Ovary (tissue), 9 donors: ENCODE data around the gene ELL2. TPM values are rescaled to one million over a fixed set of nuclear protein-coding genes. Genes with fewer than 3 reads are reported as not detected.

Source experiments
- DNase-seq, 5 donors: peaks; one replicate each; pipeline ENCODE4 v3.0.0-alpha.2; 2019 to 2020
- H3K27ac ChIP-seq, 2 donors: fragments of 200-600 bp; one replicate each; pipeline versions ENCODE4 v1.5.1 to v1.8.0; 2019 to 2022
- H3K27me3 ChIP-seq: fragments of 200-600 bp; one replicate; pipeline ENCODE4 v1.8.0; 2022
- H3K36me3 ChIP-seq: fragments of 200-600 bp; sonication (generic); one replicate; pipeline ENCODE4 v1.5.1; 2019
- H3K4me1 ChIP-seq: one replicate; pipeline ENCODE4 v1.8.1; 2013; ENCODE audit warnings: mild to moderate bottlenecking, moderate library complexity; ENCODE audit not compliant: insufficient read depth
- H3K4me3 ChIP-seq: fragments of 200-600 bp; sonication (generic); one replicate; pipeline ENCODE4 v1.5.1; 2017
- H3K9me3 ChIP-seq, 2 donors: fragments of 200-600 bp in 1 of 2; sonication (generic) in 1 of 2; one replicate each; pipeline versions ENCODE4 v1.5.1 to v1.8.1; 2013 to 2019; ENCODE audit warnings: mild to moderate bottlenecking in 1 of 2, moderate library complexity in 1 of 2
- CTCF ChIP-seq, 3 donors: fragments of 450-650 bp in 2 of 3; fragments of 200-600 bp in 1 of 3; IDR thresholded peaks; one replicate each; pipeline versions ENCODE4 v1.5.1 to v1.8.0; 2016 to 2022; ENCODE audit warnings: antibody characterized with exemption in 3 of 3, mild to moderate bottlenecking in 1 of 3
- EP300 ChIP-seq: sonication (generic); formaldehyde crosslinking; IDR thresholded peaks from one replicate; pipeline ENCODE4 v1.6.1; 2017; ENCODE audit warnings: antibody characterized with exemption
- POLR2A ChIP-seq: fragments of 450-650 bp; IDR thresholded peaks from one replicate; pipeline ENCODE4 v1.6.1; 2017; ENCODE audit warnings: antibody characterized with exemption, mild to moderate bottlenecking, moderate library complexity
- WGBS, 3 donors: extraction: QIAGEN DNeasy Blood & Tissue Kit in 1 of 3; methylation state at CpG; one replicate each; pipeline versions ENCODE4 v1.1.5 to v1.1.7; 2013 to 2017; 5-methylcytosine and 5-hydroxymethylcytosine counted together
- intact Hi-C, 4 donors: fragments of 100-400 bp; cut with DNase I; formaldehyde crosslinking; loops; one replicate each; pipeline versions ENCODE4 v1.11.0 to v1.15.1; 2022 to 2023
- polyA plus RNA-seq, 2 donors: library from polyadenylated mRNA; stranded (reverse); fragments of 200-250 nt in 1 of 2; fragments of 350-450 nt in 1 of 2; fragmentation: Illumina TruSeq in 1 of 2; extraction: RNeasy Lipid Tissue Mini Kit (QIAGEN cat#74804) in 1 of 2; gene quantifications; one replicate each; pipeline ENCODE4 v1.2.3, GENCODE V29; 2013 to 2014
- total RNA-seq, 7 donors: library from RNA; depleted of rRNA in 2 of 7; stranded (reverse); fragments of >200 nt in 2 of 7; fragmentation: NEBNext Ultra II Directional in 3 of 7; extraction: Animal tissue kit (Norgen Biotek cat#: 25700) in 3 of 7; gene quantifications; one replicate each; pipeline versions ENCODE4 v1.1.0 to v1.2.4, GENCODE V29; 2016 to 2023
- donor health status: DM: no; HTN: no; CAD: no; lungs with moderate emphysema.
- donor health status: DM: no; HTN: no; CAD: no.
- donor health status: Bipolar disorder and iron deficiency.
- donor health status: DM: yes; HTN: yes; CAD: no.
- donor health status: DM: no; HTN: no; CAD: no.
- donor health status: DM: yes; HTN: yes; CAD: no.

ELL2 gene
- total and polyA plus RNA-seq, 9 donors: 7.2 to 73.2 (median 25.1) TPM

- Histone ChIP-seq H3K9me3 (no peaks in the 10 kb centered on the region), H3K4me1 (no peaks in the 10 kb centered on the region), H3K4me3 (no peak overlapping the region), H3K36me3 (no peaks in the 10 kb centered on the region), H3K27me3 (no peaks in the 10 kb centered on the region), H3K27ac (no peak overlapping the region)
- 83 to 95% (median 90%) methylated on average over 4 of the region's 4 CpGs for WGBS, 3 donors
- no peak for TF ChIP-seq POLR2A
- TF ChIP-seq EP300: no peak
- no peak for TF ChIP-seq CTCF (IDR thresholded peaks at IDR 0.05)
- DNase-seq: no peak
- intact Hi-C loops: no loop called here
These were observed 28.7 kb downstream of the ELL2 start for GRCh38 chr5:95932941-95933340.

- WGBS, 3 donors: 72 to 90% (median 73%) methylated on average over 3 of the region's 3 CpGs
- no peaks in the 10 kb centered on the region for H3K27me3 ChIP-seq
- intact Hi-C loops: no loop called here
- H3K9me3 ChIP-seq: no peaks in the 10 kb centered on the region
- H3K4me1 ChIP-seq: no peaks in the 10 kb centered on the region
- no peak for TF ChIP-seq EP300
- TF ChIP-seq CTCF (IDR thresholded peaks at IDR 0.05): no peak
- TF ChIP-seq POLR2A: no peak
- no peak overlapping the region for H3K27ac ChIP-seq
- DNase-seq: no peak
- no peak overlapping the region for H3K4me3 ChIP-seq
- H3K36me3 ChIP-seq: no peaks in the 10 kb centered on the region
These were observed 30.4 kb downstream of the ELL2 start for GRCh38 chr5:95931079-95931833.

GRCh38 chr5:95930141-95930930 is 31.3 kb downstream of the ELL2 start:
- H3K36me3 ChIP-seq: no peaks in the 10 kb centered on the region
- no peak for TF ChIP-seq POLR2A
- no peak for TF ChIP-seq CTCF (IDR thresholded peaks at IDR 0.05)
- no peak for TF ChIP-seq EP300
- H3K4me3 ChIP-seq: no peak overlapping the region
- no peaks in the 10 kb centered on the region for H3K27me3 ChIP-seq
- no peak for DNase-seq
- WGBS, 3 donors: 86 to 92% (median 86%) methylated on average over 4 of the region's 4 CpGs
- H3K4me1 ChIP-seq: no peaks in the 10 kb centered on the region
- H3K9me3 ChIP-seq: no peaks in the 10 kb centered on the region
- intact Hi-C loops: no loop called here
- no peak overlapping the region for H3K27ac ChIP-seq

- intact Hi-C loops: no loop called here
- TF ChIP-seq POLR2A: no peak
- Histone ChIP-seq H3K27me3 (no peaks in the 10 kb centered on the region), H3K27ac (no peak overlapping the region), H3K4me3 (no peak overlapping the region), H3K9me3 (no peaks in the 10 kb centered on the region), H3K4me1 (no peaks in the 10 kb centered on the region), H3K36me3 (no peaks in the 10 kb centered on the region)
- 95 to 98% (median 97%) methylated on average over 7 of the region's 7 CpGs for WGBS, 3 donors
- no peak for DNase-seq
These were observed 32.9 kb downstream of the ELL2 start for GRCh38 chr5:95928724-95929253.
